ENCODE measurements around the gene GLT8D1. TPM values are rescaled to one million over a fixed set of nuclear protein-coding genes. Genes with fewer than 3 reads are reported as not detected.

Gene GLT8D1
- total RNA-seq, 2 donors from 2014 or later = 54.4 to 72.2 TPM

- 93 to 96% methylated on average over 5 to 6 of the region's 6 CpGs for WGBS, 2 experiments (ENCODE audit: insufficient coverage in 1 of 2, insufficient read length in 1 of 2)
- TF ChIP-seq, protein P1, sequence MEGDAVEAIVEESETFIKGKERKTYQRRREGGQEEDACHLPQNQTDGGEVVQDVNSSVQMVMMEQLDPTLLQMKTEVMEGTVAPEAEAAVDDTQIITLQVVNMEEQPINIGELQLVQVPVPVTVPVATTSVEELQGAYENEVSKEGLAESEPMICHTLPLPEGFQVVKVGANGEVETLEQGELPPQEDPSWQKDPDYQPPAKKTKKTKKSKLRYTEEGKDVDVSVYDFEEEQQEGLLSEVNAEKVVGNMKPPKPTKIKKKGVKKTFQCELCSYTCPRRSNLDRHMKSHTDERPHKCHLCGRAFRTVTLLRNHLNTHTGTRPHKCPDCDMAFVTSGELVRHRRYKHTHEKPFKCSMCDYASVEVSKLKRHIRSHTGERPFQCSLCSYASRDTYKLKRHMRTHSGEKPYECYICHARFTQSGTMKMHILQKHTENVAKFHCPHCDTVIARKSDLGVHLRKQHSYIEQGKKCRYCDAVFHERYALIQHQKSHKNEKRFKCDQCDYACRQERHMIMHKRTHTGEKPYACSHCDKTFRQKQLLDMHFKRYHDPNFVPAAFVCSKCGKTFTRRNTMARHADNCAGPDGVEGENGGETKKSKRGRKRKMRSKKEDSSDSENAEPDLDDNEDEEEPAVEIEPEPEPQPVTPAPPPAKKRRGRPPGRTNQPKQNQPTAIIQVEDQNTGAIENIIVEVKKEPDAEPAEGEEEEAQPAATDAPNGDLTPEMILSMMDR (conservative IDR thresholded peaks at IDR 0.05) = no peak
- H3K27me3 ChIP-seq (ENCODE audit: control insufficient read depth, insufficient read depth, low read length, poor library complexity, severe bottlenecking) = no peaks in the 10 kb centered on the region
- peak; percentile 19 for DNase-seq
- Mint-ChIP-seq H3K27me3 (ENCODE audit: insufficient read depth) (no peaks in the 10 kb centered on the region), H3K36me3 (ENCODE audit: low read depth) (peaks cover 52% of the 10 kb centered on the region), H3K4me1 (no peaks in the 10 kb centered on the region), H3K9me3 (peaks cover 5% of the 10 kb centered on the region), H3K4me3 (no peak overlapping the region), H3K27ac (peak overlapping the region; percentile 37)
- peaks cover 28% of the 10 kb centered on the region for H3K36me3 ChIP-seq (ENCODE audit: control insufficient read depth, insufficient read depth, low read length)
- H3K4me1 ChIP-seq (ENCODE audit: control insufficient read depth, insufficient read depth, low read length) = no peaks in the 10 kb centered on the region
- H3K9me3 ChIP-seq (ENCODE audit: control insufficient read depth, low read length) = peaks cover 6% of the 10 kb centered on the region
- H3K9ac ChIP-seq (ENCODE audit: extremely low read depth, low read length, poor library complexity, severe bottlenecking) = no peak overlapping the region
- H3K4me3 ChIP-seq (ENCODE audit: low read length) = no peak overlapping the region
- no peak overlapping the region for H3K27ac ChIP-seq (ENCODE audit: low read depth, low read length)
Measured at GRCh38 chr3:52721002-52721729, 15.6 kb upstream of the GLT8D1 start.

DNA sequence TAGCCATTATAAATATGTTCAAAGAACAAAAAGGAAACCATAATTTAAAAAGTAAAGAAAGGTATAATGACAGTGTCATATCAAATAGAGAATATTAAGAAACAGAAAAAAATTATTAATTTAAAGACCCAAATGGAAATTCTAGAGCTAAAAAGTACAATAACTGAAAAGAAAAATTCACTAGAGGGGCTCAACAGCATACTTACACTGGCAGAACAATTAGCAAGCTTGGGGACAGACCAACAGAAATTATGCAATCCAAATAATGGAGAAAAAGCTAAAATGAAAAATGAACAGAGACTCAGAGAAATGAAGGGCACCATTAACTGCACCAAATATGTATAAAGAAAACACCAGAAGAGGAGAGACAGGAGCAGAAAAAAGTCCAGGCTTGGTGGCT lies 14.0 kb upstream of the GLT8D1 start:
- Histone ChIP-seq H3K27me3 (ENCODE audit: control insufficient read depth, insufficient read depth, low read length, poor library complexity, severe bottlenecking) (no peaks in the 10 kb centered on the region), H3K36me3 (ENCODE audit: control insufficient read depth, insufficient read depth, low read length) (peaks cover 32% of the 10 kb centered on the region), H3K9me3 (ENCODE audit: control insufficient read depth, low read length) (peaks cover 6% of the 10 kb centered on the region), H3K4me3 (ENCODE audit: low read length) (no peak overlapping the region), H3K4me1 (ENCODE audit: control insufficient read depth, insufficient read depth, low read length) (no peaks in the 10 kb centered on the region), H3K9ac (ENCODE audit: extremely low read depth, low read length, poor library complexity, severe bottlenecking) (no peak overlapping the region), H3K27ac (ENCODE audit: low read depth, low read length) (no peak overlapping the region)
- Mint-ChIP-seq H3K4me3 (no peak overlapping the region), H3K27me3 (ENCODE audit: insufficient read depth) (no peaks in the 10 kb centered on the region), H3K36me3 (ENCODE audit: low read depth) (peaks cover 44% of the 10 kb centered on the region), H3K9me3 (peaks cover 1% of the 10 kb centered on the region), H3K27ac (no peak overlapping the region), H3K4me1 (no peaks in the 10 kb centered on the region)
- TF ChIP-seq, protein P1 (conservative IDR thresholded peaks at IDR 0.05) = no peak
- DNase-seq = no peak

DNA sequence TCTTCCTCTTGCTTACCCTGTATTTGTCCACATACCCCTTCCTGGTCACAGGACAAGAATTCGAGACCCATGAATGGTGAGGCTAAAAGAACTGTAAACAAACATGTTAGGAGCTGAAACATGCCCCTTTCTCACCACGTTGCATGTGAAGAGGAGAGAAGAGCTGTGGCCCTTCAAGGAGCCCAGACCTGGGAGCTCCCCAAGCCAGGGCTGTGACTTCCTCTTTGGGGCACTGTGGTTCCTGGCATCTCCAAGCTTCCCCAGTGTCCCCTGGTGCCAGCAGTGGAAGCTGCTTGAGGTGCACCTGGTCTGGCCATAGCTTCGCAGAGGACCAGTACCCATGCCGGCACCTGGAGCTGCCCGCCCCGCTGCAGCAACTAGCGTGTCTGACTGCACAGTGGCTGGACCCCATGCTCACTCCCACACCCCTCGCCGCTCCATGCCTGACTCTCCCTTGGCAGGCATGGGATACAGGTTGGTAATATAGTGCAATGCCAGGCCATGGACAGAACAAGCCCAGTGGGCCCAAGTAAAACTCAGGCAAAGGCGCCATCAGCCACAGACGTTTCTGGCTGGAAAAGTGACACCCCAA lies 10.2 kb upstream of the GLT8D1 start:
- Mint-ChIP-seq H3K4me1 (no peaks in the 10 kb centered on the region), H3K27ac (no peak overlapping the region), H3K36me3 (ENCODE audit: low read depth) (peaks cover 37% of the 10 kb centered on the region), H3K4me3 (no peak overlapping the region), H3K27me3 (ENCODE audit: insufficient read depth) (no peaks in the 10 kb centered on the region), H3K9me3 (peaks cover 1% of the 10 kb centered on the region)
- peak; percentile 35 for DNase-seq
- WGBS, 2 experiments (ENCODE audit: insufficient coverage in 1 of 2, insufficient read length in 1 of 2) = 94 to 97% methylated on average over 10 to 11 of the region's 11 CpGs
- H3K36me3 ChIP-seq (ENCODE audit: control insufficient read depth, insufficient read depth, low read length) = peaks cover 38% of the 10 kb centered on the region
- TF ChIP-seq, protein P1 (conservative IDR thresholded peaks at IDR 0.05) = no peak
- no peak overlapping the region for H3K9ac ChIP-seq (ENCODE audit: extremely low read depth, low read length, poor library complexity, severe bottlenecking)
- H3K27ac ChIP-seq (ENCODE audit: low read depth, low read length) = no peak overlapping the region
- H3K9me3 ChIP-seq (ENCODE audit: control insufficient read depth, low read length) = peaks cover 6% of the 10 kb centered on the region
- H3K27me3 ChIP-seq (ENCODE audit: control insufficient read depth, insufficient read depth, low read length, poor library complexity, severe bottlenecking) = no peaks in the 10 kb centered on the region
- H3K4me3 ChIP-seq (ENCODE audit: low read length) = no peak overlapping the region
- no peaks in the 10 kb centered on the region for H3K4me1 ChIP-seq (ENCODE audit: control insufficient read depth, insufficient read depth, low read length)
